Type B pancreatic cell (in vitro differentiated cells): ENCODE results near the gene SPINK13. TPM values are rescaled to one million over a fixed set of nuclear protein-coding genes. Genes with fewer than 3 reads are reported as not detected.
"Not testable (repeated sequence)": the region's sequence is repeated elsewhere in the genome, so short reads cannot be mapped to it uniquely, and the experiment has no call there.

Experiments used
- DNase-seq: peaks from one replicate; pipeline ENCODE4 v3.0.0; 2021; ENCODE audit warnings: mixed read lengths; ENCODE audit not compliant: unreplicated experiment; ENCODE audit errors: extremely low spot score
- H3K27ac Mint-ChIP-seq: 2 replicates; pipeline ENCODE4 v1.8.0; 2021; ENCODE audit warnings: mild to moderate bottlenecking, mixed read lengths
- H3K27me3 Mint-ChIP-seq: 2 replicates; pipeline ENCODE4 v1.8.0; 2021; ENCODE audit warnings: mixed read lengths
- H3K36me3 Mint-ChIP-seq: 2 replicates; pipeline ENCODE4 v1.8.0; 2021; ENCODE audit warnings: mixed read lengths
- H3K4me1 Mint-ChIP-seq: one replicate; pipeline ENCODE4 v1.8.0; 2021; ENCODE audit warnings: mixed read lengths; ENCODE audit not compliant: unreplicated experiment
- H3K4me3 Mint-ChIP-seq: 2 replicates; pipeline ENCODE4 v1.8.0; 2021; ENCODE audit warnings: mild to moderate bottlenecking, mixed read lengths
- H3K9me3 Mint-ChIP-seq: 2 replicates; pipeline ENCODE4 v1.8.0; 2021; ENCODE audit warnings: mixed read lengths
- CTCF ChIP-seq: fragments of 200-600 bp; sonication (generic); conservative IDR thresholded peaks from 2 replicates; pipeline ENCODE4 v1.5.0; 2021; ENCODE audit warnings: antibody characterized with exemption, mild to moderate bottlenecking
- total RNA-seq: library from RNA; stranded (reverse); gene quantifications from 2 replicates; pipeline ENCODE4 v1.2.1, GENCODE V29; 2021; ENCODE audit warnings: low replicate concordance

Gene SPINK13
- total RNA-seq, 1 donor from 2014 or later, result not detected

DNA sequence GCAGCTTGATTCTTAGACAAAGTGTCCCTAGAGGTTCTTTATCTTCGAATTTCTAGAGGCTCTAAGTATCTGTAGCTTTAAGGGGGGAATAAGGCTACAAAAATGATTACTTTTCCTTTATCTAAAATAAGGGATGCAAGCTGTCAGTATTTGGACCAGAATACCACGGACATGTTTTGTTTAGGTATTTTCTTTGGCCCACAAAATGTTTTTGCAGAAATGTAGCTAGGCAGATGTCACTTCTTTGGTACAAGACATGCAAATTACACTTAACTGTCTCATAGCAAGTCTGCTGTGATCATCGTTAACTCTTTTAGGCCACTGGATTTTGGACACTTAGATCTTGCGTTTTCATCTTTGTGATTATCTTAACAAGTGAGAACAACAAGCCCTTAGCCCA is 46.1 kb downstream of the SPINK13 start:
- no peak for TF ChIP-seq CTCF
- Mint-ChIP-seq H3K27ac (no peak overlapping the region), H3K9me3 (peaks cover 2% of the 10 kb centered on the region), H3K4me3 (no peak overlapping the region), H3K4me1 (peaks cover 2% of the 10 kb centered on the region), H3K27me3 (peaks cover under 1% of the 10 kb centered on the region), H3K36me3 (no peaks in the 10 kb centered on the region)
- DNase-seq, result no peak

DNA sequence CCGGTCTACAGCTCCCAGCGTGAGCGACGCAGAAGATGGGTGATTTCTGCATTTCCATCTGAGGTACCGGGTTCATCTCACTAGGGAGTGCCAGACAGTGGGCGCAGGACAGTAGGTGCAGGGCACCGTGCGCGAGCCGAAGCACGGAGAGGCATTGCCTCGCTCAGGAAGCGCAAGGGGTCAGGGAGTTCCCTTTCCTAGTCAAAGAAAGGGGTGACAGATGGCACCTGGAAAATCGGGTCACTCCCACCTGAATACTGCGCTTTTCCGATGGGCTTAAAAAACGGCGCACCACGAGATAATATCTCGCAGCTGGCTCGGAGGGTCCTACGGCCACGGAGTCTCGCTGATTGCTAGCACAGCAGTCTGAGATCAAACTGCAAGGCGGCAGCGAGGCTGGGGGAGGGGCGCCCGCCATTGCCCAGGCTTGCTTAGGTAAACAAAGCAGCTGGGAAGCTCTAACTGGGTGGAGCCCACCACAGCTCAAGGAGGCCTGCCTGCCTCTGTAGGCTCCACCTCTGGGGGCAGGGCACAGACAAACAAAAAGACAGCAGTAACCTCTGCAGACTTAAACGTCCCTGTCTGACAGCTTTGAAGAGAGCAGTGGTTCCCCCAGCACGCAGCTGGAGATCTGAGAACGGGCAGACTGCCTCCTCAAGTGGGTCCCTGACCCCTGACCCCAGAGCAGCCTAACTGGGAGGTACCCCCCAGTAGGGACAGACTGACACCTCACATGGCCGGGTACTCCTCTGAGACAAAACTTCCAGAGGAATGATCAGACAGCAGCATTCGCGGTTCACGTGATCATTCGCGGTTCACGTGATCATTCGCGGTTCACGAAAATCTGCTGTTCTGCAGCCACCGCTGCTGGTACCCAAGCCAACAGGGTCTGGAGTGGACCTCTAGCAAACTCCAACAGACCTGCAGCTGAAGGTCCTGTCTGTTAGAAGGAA is 51.7 kb downstream of the SPINK13 start:
- H3K36me3 Mint-ChIP-seq, H3K9me3 Mint-ChIP-seq, H3K4me1 Mint-ChIP-seq, H3K27me3 Mint-ChIP-seq, DNase-seq: not testable (repeated sequence)
- Mint-ChIP-seq H3K27ac (peak overlapping the region; percentile 87), H3K4me3 (peak overlapping the region; percentile 94)

DNA sequence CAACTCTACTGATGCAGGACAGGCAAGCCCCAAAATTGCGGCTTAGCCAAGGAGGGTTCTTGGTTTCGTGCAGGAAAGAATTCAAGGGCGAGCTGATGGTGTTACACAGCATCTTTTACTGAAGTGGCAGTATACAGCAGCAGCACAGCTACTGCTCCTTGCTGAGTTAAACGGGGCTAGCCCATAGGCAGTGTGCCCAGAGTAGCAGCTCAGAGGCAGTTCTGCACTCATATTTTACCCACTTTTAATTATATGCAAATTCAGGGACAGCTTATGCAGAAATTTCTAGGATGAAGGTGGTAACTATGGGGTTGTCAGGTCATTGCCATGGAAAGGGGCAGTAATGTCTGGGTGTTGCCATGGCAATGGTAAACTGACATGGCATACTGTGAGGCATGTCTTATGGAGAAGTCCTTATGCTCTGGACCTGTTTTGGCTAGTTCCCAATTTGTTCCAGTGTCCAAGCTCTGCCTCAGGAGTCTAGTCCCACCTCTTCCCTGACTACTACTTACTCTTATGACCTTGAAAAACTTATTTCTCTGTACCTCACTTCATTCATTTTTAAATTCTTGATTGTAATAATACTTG is 64.8 kb downstream of the SPINK13 start:
- no peaks in the 10 kb centered on the region for H3K27me3 Mint-ChIP-seq
- TF ChIP-seq CTCF, result no peak
- no peaks in the 10 kb centered on the region for H3K4me1 Mint-ChIP-seq
- no peaks in the 10 kb centered on the region for H3K9me3 Mint-ChIP-seq
- DNase-seq, result no peak
- H3K4me3 Mint-ChIP-seq, result no peak overlapping the region
- peaks cover 4% of the 10 kb centered on the region for H3K36me3 Mint-ChIP-seq
- no peak overlapping the region for H3K27ac Mint-ChIP-seq

DNA sequence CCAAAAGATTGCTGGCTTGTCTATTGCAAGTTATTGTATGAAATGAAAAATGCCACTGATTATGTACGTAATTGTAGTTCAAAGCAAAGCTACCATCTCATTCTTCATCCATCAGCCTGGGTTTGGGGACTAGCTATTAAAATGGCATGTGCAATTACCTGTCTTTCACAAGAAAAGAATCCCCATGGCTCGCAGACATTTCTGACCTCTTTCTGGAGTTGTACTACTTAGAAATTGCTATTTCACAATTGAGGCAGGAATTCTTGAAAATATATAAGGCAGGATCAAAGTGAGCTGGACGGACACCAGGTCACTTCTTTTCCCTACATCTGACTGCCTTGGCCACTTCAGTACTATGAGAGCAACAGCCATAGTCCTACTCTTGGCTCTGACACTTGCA is 66.7 kb downstream of the SPINK13 start, which contains the start of gene SPINK9:
SPINK9 (plus strand) TSS at position 301 of the 400 bp plus-strand sequence; CDS start at position 356, 55 bp downstream.
- Mint-ChIP-seq H3K4me1 (no peaks in the 10 kb centered on the region), H3K36me3 (peaks cover under 1% of the 10 kb centered on the region), H3K27me3 (no peaks in the 10 kb centered on the region), H3K27ac (no peak within 1 kb of the TSS), H3K9me3 (no peaks in the 10 kb centered on the region), H3K4me3 (no peak within 1 kb of the TSS)
- DNase-seq, result no peak
- no peak for TF ChIP-seq CTCF

Other genes starting within 250 kb of the SPINK13 start
- gene SPINK5, start 204.8 kb upstream of the SPINK13 start, total RNA-seq, result 14.1 and 26.0 TPM in 2 replicates
- gene SPINK14, start 100.2 kb upstream of the SPINK13 start, total RNA-seq, result not detected in 2 replicates
- not detected in 2 replicates for gene SPINK6, start 65.8 kb upstream of the SPINK13 start, total RNA-seq
- gene MARCOL, start 30.3 kb upstream of the SPINK13 start, total RNA-seq, result not detected in 2 replicates
- not detected in 2 replicates for gene SPINK7, start 43.6 kb downstream of the SPINK13 start, total RNA-seq
- 1.3 TPM in 1 of 2 replicates, not detected in the other for gene SPINK9, start 66.8 kb downstream of the SPINK13 start, total RNA-seq
- gene FBXO38, start 115.2 kb downstream of the SPINK13 start, total RNA-seq, result 43.6 and 51.5 TPM in 2 replicates